Sigmoid colon (tissue), 3 donors: ENCODE data around the gene MRPL4.

Source experiments
- CTCF ChIP-seq, 4 experiments: fragments of 450-650 bp in 3 of 4; fragments of 200-600 bp in 1 of 4; IDR thresholded peaks; one replicate each; pipeline ENCODE4 v1.5.1; 2016 to 2019; ENCODE audit warnings: antibody characterized with exemption in 4 of 4, mild to moderate bottlenecking in 3 of 4, moderate library complexity in 2 of 4
- POLR2A ChIP-seq, 2 donors: fragments of 450-650 bp; IDR thresholded peaks; one replicate each; pipeline ENCODE4 v1.6.1; 2016; ENCODE audit warnings: antibody characterized with exemption in 2 of 2, mild to moderate bottlenecking in 2 of 2, moderate library complexity in 2 of 2

GRCh38 chr19:10233946-10234345 is 18.1 kb upstream of the MRPL4 start:
- TF ChIP-seq POLR2A (IDR thresholded peaks at IDR 0.05) (no peak), CTCF (IDR thresholded peaks at IDR 0.05) (no peak)
